AG04449 (cell line): ENCODE results near the gene LYPD6B.

ENCODE experiments used
- CTCF ChIA-PET: fragments of 350-600 bp; formaldehyde crosslinking; extraction: SDS; loops from one replicate; lab custom pipeline; 2021; ENCODE audit warnings: antibody characterized with exemption; lab: Yijun Ruan, JAX
- POLR2A ChIA-PET: fragments of 400-600, 350-600 bp; formaldehyde crosslinking; extraction: SDS; loops from one replicate; lab custom pipeline; 2020; ENCODE audit warnings: antibody characterized with exemption, inconsistent platforms; lab: Yijun Ruan, JAX
- DNase-seq: peaks from one replicate; pipeline ENCODE4 v3.0.0-alpha.2; 2010; ENCODE audit warnings: low read depth, low spot score
- H3K4me3 ChIP-seq: 2 replicates; pipeline ENCODE4 v1.5.1; 2011; ENCODE audit warnings: low read depth, mild to moderate bottlenecking, control low read depth, low read length
- CTCF ChIP-seq: IDR thresholded peaks from one replicate; pipeline ENCODE4 v1.5.1; 2011; ENCODE audit warnings: mild to moderate bottlenecking, moderate library complexity, low read length, control low read depth, inconsistent platforms; ENCODE audit not compliant: insufficient read depth; ENCODE audit errors: missing control alignments

The LYPD6B gene

GRCh38 chr2:149145314-149146295 lies 107.1 kb downstream of the LYPD6B start:
- TF ChIP-seq CTCF, result no peak
- no peak overlapping the region for H3K4me3 ChIP-seq
- ChIA-PET CTCF (interaction anchor here (1.4 kb wide), 1 partner anchor 21 kb away, joined by 3 read pairs; no protein-coding TSS in a partner anchor), POLR2A (no interaction called here)
- no peak for DNase-seq

GRCh38 chr2:149146876-149147275 lies 108.4 kb downstream of the LYPD6B start:
- ChIA-PET POLR2A (no interaction called here), CTCF (interaction anchor here (1.5 kb wide), 1 partner anchor 11 kb away, joined by 4 read pairs; no protein-coding TSS in a partner anchor)
- TF ChIP-seq CTCF, result no peak
- no peak overlapping the region for H3K4me3 ChIP-seq
- no peak for DNase-seq

GRCh38 chr2:149148194-149149006 lies 109.9 kb downstream of the LYPD6B start:
- CTCF ChIA-PET, result interaction anchor here (1.2 to 1.5 kb wide), 2 partner anchors 9 to 413 kb away, joined by 3 to 4 read pairs; no protein-coding TSS in a partner anchor

GRCh38 chr2:149149007-149149297 lies 110.5 kb downstream of the LYPD6B start:
- no peak for TF ChIP-seq CTCF
- ChIA-PET CTCF (interaction anchor here (1.2 kb wide), 1 partner anchor 413 kb away, joined by 3 read pairs; no protein-coding TSS in a partner anchor), POLR2A (no interaction called here)
- no peak overlapping the region for H3K4me3 ChIP-seq
- no peak for DNase-seq

More at GRCh38 chr2:149148194-149149006, 109.9 kb downstream of the LYPD6B start:
- no peak for DNase-seq
- H3K4me3 ChIP-seq, result no peak overlapping the region
- TF ChIP-seq CTCF, result no peak
- POLR2A ChIA-PET, result no interaction called here

GRCh38 chr2:149152469-149152953 lies 114.0 kb downstream of the LYPD6B start:
- DNase-seq, result no peak
- ChIA-PET CTCF (interaction anchor here (1.5 kb wide), 1 partner anchor 409 kb away, joined by 3 read pairs; no protein-coding TSS in a partner anchor), POLR2A (interaction anchor here (0.7 kb wide), 1 partner anchor 23 kb away, joined by 4 read pairs; no protein-coding TSS in a partner anchor)
- no peak for TF ChIP-seq CTCF
- H3K4me3 ChIP-seq, result no peak overlapping the region
